Left hindlimb (tissue), 1 donor: ENCODE data around the gene GRIN2A.

Experiments
- DNase-seq: peaks from one replicate; pipeline ENCODE4 v3.0.0-alpha.2; 2018

The GRIN2A gene

GRCh38 chr16:10182222-10183053, at the start of gene GRIN2A:
Gene GRIN2A (minus strand): TSS chr16:10182428. CDS start chr16:10180411, 2,017 bp downstream.
- peak; percentile 31 for DNase-seq

GRCh38 chr16:10231563-10231962, 49.3 kb upstream of the GRIN2A start:
- DNase-seq: no peak

GRCh38 chr16:10228779-10229178, 46.6 kb upstream of the GRIN2A start:
- DNase-seq: no peak

DNA sequence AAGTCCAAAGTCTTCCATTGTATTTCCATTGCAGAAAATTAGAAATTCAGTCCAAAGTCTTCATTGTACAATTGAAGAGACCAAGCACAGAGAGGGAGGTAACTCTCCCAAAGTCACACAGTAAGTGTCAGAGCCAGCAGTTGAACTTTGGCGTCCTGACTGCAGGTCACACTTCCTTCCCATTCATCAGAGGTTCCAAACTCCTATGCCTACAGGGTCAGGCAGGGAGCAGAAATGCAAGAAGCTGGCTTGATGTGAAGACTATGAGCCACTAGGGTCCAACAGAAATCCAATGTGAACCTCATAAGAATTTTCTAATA, 44.7 kb upstream of the GRIN2A start:
- no peak for DNase-seq

GRCh38 chr16:10226141-10226986, 44.1 kb upstream of the GRIN2A start:
- no peak for DNase-seq

GRCh38 chr16:10225653-10226052, 43.4 kb upstream of the GRIN2A start:
- DNase-seq: no peak

DNA sequence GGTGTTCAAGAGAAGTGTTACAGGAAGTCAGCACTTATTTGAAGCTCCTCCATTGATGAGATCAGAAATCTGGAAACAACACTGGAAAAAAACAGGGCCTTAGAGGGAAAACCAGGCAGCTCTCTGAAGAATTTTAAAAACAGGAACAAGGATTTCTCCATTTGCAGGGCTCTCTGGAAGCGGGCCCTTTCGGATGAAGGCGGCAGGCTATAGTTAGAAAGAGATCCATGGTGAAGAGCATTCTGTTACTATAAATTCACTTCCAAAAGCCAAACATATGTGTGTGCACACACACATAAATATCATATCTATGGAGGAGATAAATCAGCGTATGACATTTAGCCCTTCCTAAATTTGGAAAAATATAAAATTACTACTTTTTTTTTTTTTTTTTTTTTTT, 42.6 kb upstream of the GRIN2A start:
- DNase-seq: no peak

- no peak for DNase-seq
Measured at GRCh38 chr16:10220942-10221341, 38.7 kb upstream of the GRIN2A start.

DNA sequence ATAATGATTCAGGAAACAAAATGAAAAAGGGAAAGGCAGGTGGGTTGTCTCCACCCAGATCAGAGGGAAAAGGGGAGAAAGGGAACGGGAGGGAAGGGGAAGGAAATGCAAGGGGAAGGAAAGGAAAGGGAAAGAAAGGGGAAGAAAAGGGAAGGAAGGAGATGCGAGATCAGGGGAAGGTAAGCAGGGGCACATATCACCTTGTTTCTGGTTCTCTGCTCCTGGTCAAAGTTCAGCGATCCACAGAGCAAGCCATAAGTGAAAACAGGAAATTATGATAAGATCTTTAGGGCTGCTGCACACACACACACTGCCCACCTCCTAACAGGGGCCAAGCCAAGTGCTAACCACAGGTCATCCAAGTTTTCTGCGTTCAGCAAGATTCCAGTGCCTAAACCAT, 37.5 kb upstream of the GRIN2A start:
- DNase-seq: no peak

GRCh38 chr16:10218490-10219206, 36.4 kb upstream of the GRIN2A start:
- DNase-seq: no peak

DNA sequence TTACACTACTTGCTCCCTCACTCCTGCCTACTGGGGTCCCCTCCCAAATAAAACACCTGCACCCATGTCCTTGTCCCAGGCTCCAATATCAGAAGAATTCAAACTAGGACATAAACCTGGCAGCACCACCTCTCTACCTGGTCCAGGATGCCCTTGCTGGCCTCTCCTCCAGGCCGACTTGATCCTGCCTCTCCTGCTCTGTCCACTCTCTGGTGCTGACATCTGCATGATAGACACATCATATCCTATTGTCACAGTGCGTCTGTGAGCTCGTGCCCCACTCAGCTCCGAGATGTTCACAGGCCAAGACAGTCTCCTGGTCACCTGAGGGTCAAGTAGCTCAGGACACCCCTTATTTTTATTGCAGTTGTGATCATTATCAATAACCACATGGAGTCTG, 31.5 kb upstream of the GRIN2A start:
- no peak for DNase-seq

- DNase-seq: no peak
Measured at GRCh38 chr16:10210944-10211343, 28.7 kb upstream of the GRIN2A start.

DNA sequence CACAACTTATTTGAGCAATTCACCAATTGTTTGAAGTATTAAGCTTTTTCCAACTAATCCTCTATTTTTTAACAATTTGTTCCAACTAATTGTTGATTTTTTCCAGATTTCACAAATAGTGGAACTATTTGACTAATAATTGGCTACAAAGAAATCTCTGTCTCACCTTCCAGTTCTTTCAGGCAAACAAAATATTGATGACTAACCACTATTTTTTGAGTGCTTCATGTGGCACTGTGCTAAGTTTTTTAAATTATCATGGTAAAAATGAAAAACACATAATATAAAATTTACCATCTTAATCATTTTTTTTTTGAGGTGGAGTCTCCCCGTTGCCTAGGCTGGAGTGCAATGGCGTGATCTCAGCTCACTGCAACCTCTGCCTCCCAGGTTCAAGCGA, 24.6 kb upstream of the GRIN2A start:
- DNase-seq: no peak

DNA sequence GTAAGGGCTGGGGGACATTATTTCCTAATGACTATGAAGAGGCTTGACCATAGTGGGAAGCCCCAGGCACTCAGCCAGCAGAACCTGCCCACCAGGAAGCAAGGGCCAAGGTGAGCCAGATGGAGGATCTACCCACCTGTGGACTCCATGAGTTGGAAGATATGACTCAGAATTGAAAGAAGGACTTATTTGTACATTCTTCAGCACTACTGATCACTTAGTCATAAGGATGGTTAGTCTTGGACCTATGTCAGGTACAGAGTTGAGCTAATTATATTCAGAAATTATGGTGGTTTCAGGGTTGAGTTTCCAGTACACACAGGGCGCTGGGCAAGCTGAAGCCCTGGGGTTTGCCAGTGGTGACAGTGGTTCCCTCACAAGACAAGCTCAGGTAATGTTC, 24.0 kb upstream of the GRIN2A start:
- no peak for DNase-seq

DNA sequence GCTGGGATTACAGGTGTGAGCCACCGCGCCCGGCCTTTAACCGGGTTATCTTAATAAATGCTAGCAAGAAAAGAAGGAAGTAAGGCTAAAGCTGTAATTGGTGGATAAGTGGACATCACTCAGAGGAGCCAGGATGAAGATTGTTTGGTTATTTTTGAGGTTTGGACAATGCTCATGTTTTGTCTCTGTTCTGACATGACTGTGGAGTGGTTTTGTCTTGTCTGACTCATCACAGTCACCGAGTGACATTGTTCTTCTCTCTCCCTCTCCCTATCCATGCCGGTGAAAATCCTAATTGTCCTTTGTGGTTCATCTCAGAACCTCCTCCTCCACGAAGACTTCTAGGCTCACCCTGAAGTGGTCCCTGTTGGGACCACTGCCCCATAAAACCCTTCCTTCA, 23.5 kb upstream of the GRIN2A start:
- DNase-seq: no peak

DNA sequence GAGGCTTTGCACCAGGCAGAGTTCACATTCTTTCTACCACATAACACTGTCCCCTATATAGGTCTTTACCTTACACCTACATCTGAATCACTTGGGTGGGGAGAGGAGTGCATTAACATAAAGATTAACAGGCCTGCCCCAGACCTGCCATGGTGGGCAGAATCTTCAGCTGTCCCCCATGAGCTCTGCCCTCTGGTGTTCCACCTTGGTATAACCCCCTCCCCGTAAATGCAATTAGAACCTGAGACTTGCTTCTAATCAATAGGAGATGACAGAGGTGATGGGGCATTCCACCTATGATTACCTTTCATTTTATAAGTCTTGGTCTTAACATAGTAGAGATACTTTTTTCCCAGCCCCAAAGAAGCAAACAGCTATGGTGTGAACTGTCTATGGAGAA, 20.4 kb upstream of the GRIN2A start:
- no peak for DNase-seq

- no peak for DNase-seq
Measured at GRCh38 chr16:10200637-10201586, 18.7 kb upstream of the GRIN2A start.

GRCh38 chr16:10196999-10197398, 14.8 kb upstream of the GRIN2A start:
- DNase-seq: no peak

GRCh38 chr16:10191096-10191495, 8.9 kb upstream of the GRIN2A start:
- DNase-seq: no peak

DNA sequence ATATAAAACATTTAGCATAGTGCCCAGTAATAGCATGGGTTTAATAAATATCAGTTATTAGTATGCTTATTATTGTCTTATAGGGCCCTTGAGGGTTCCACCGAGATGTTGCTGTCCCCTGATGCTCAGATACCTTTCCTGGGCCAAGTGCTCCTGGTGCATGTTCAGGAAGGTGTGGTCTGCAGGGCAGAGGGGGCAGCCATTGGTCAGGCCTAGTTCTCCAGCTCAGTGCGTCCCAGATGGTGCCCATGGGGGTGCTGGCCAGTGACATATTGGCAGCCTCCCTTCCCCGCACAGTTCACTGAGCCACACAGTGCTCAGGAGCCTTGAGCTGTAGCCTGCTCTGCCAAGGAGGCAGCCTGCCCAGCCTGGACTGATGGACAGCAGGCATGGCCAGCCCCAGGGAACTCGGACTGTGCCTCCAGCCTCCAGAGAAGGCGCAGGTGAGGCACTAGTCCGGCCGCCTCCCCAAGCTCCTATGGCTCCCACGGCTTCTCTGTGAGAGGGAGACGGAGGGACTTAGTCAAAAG, 7.7 kb upstream of the GRIN2A start:
- no peak for DNase-seq

- DNase-seq: no peak
Measured at GRCh38 chr16:10188236-10188635, 6.0 kb upstream of the GRIN2A start.
